ENCODE measurements around the gene ATL2.

Gene ATL2

DNA sequence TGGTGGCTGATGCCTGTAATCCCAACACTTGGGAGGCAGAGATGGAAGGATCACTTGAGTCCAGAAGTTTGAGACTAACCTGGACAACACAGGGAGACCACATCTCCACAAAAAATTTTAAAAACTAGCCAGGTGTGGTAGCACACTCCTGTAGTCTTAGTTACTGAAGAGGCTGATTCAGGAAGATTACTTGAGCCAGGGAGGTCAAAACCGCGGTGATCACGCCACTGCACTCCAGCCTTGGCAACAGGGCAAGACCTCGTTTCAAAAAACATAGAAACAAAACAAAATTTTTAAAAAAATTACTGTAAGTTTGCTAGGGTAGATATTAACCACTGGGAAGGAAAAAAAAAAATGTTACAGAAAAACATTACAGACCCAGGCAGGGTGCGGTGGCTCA, 5.8 kb downstream of the ATL2 start:
- no peaks in the 10 kb centered on the region for H4K20me1 ChIP-seq (ENCODE audit: insufficient read depth, low read length)
- no peaks in the 10 kb centered on the region for H3K9me3 ChIP-seq (ENCODE audit: low read length)
- H3K27me3 ChIP-seq (ENCODE audit: insufficient read depth, low read length) = no peaks in the 10 kb centered on the region
- H3K4me1 ChIP-seq (ENCODE audit: insufficient read depth, low read length, severe bottlenecking) = peaks cover 20% of the 10 kb centered on the region
- H3K9me2 ChIP-seq (ENCODE audit: low read depth, low read length) = no peaks in the 10 kb centered on the region
- H3K27ac ChIP-seq (ENCODE audit: low read depth, low read length, poor library complexity, severe bottlenecking) = no peak overlapping the region
- no peak for TF ChIP-seq EZH2 (IDR thresholded peaks at IDR 0.05; ENCODE audit: borderline replicate concordance, low read length)
- TF ChIP-seq, protein P1, sequence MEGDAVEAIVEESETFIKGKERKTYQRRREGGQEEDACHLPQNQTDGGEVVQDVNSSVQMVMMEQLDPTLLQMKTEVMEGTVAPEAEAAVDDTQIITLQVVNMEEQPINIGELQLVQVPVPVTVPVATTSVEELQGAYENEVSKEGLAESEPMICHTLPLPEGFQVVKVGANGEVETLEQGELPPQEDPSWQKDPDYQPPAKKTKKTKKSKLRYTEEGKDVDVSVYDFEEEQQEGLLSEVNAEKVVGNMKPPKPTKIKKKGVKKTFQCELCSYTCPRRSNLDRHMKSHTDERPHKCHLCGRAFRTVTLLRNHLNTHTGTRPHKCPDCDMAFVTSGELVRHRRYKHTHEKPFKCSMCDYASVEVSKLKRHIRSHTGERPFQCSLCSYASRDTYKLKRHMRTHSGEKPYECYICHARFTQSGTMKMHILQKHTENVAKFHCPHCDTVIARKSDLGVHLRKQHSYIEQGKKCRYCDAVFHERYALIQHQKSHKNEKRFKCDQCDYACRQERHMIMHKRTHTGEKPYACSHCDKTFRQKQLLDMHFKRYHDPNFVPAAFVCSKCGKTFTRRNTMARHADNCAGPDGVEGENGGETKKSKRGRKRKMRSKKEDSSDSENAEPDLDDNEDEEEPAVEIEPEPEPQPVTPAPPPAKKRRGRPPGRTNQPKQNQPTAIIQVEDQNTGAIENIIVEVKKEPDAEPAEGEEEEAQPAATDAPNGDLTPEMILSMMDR (IDR thresholded peaks at IDR 0.05; ENCODE audit: low read length) = no peak
- H3K79me2 ChIP-seq (ENCODE audit: insufficient read depth, low read length) = peaks cover 94% of the 10 kb centered on the region
- no peaks in the 10 kb centered on the region for H3F3A ChIP-seq (ENCODE audit: insufficient read depth, low read length)
- no peak overlapping the region for H2AFZ ChIP-seq (ENCODE audit: low read length)
- 0 out of 2 replicates have a peak, but pooled peaks cover 7% of the 10 kb centered on the region for H3K36me3 ChIP-seq (ENCODE audit: insufficient read depth, low read length)
- no peak overlapping the region for H3K4me3 ChIP-seq (ENCODE audit: low read depth, low read length, poor library complexity, severe bottlenecking)
- no peak overlapping the region for H3K9ac ChIP-seq (ENCODE audit: low read length)
- no peak overlapping the region for H3K4me2 ChIP-seq (ENCODE audit: low read length)

DNA sequence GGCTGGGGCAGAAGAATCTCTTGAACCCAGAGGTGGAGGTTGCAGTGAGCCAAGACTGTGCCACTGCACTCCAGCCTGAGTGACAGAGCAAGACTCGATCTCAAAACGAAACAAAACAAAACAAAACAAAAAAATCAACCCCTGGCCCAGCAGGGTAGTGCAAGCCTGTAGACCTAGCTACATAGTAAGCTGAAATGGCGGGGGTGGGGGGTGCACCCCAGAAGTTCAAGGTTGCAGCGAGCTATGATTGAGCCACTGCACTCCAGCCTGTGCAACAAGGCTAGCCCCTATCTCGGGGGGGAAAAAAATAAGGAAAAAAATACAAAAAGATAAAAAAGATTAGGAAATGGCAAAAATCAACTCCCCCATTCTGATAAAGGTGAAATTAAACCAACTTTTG, 6.4 kb downstream of the ATL2 start:
- Histone ChIP-seq H3K4me3 (ENCODE audit: low read depth, low read length, poor library complexity, severe bottlenecking) (no peak overlapping the region), H3F3A (ENCODE audit: insufficient read depth, low read length) (no peaks in the 10 kb centered on the region), H3K27me3 (ENCODE audit: insufficient read depth, low read length) (no peaks in the 10 kb centered on the region), H3K9me3 (ENCODE audit: low read length) (no peaks in the 10 kb centered on the region), H2AFZ (ENCODE audit: low read length) (no peak overlapping the region), H3K9ac (ENCODE audit: low read length) (no peak overlapping the region), H3K4me1 (ENCODE audit: insufficient read depth, low read length, severe bottlenecking) (peaks cover 19% of the 10 kb centered on the region), H3K79me2 (ENCODE audit: insufficient read depth, low read length) (peaks cover 94% of the 10 kb centered on the region), H3K36me3 (ENCODE audit: insufficient read depth, low read length) (0 out of 2 replicates have a peak, but pooled peaks cover 7% of the 10 kb centered on the region), H3K4me2 (ENCODE audit: low read length) (no peak overlapping the region), H4K20me1 (ENCODE audit: insufficient read depth, low read length) (no peaks in the 10 kb centered on the region), H3K27ac (ENCODE audit: low read depth, low read length, poor library complexity, severe bottlenecking) (no peak overlapping the region), H3K9me2 (ENCODE audit: low read depth, low read length) (no peaks in the 10 kb centered on the region)
- TF ChIP-seq, protein P1 (IDR thresholded peaks at IDR 0.05; ENCODE audit: low read length) = no peak
- no peak for TF ChIP-seq EZH2 (IDR thresholded peaks at IDR 0.05; ENCODE audit: borderline replicate concordance, low read length)

DNA sequence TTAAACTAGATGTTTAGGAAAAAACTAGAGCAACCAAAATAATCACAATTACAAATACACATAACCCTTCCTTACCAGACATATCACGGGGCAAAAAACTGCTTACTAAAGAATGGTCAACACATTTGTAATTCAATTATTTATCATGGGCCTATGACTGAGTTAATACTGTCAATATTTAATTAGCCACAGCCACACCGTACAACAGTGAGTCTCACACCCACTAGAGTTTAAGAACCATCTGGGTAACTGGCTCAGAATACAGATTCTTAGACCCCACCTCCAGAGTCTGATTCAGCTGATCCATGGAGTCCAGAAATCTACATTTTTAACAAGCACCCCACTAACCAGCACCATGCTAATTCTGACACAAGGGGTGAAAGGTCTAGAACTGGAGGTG, 14.8 kb downstream of the ATL2 start:
- Histone ChIP-seq H3K79me2 (ENCODE audit: insufficient read depth, low read length) (peaks cover 96% of the 10 kb centered on the region), H3K9ac (ENCODE audit: low read length) (no peak overlapping the region), H3K4me2 (ENCODE audit: low read length) (no peak overlapping the region), H3K27ac (ENCODE audit: low read depth, low read length, poor library complexity, severe bottlenecking) (no peak overlapping the region), H3K4me3 (ENCODE audit: low read depth, low read length, poor library complexity, severe bottlenecking) (no peak overlapping the region), H4K20me1 (ENCODE audit: insufficient read depth, low read length) (no peaks in the 10 kb centered on the region), H3K9me3 (ENCODE audit: low read length) (no peaks in the 10 kb centered on the region), H3K9me2 (ENCODE audit: low read depth, low read length) (no peaks in the 10 kb centered on the region), H3K4me1 (ENCODE audit: insufficient read depth, low read length, severe bottlenecking) (no peaks in the 10 kb centered on the region), H3K27me3 (ENCODE audit: insufficient read depth, low read length) (no peaks in the 10 kb centered on the region), H2AFZ (ENCODE audit: low read length) (no peak overlapping the region), H3K36me3 (ENCODE audit: insufficient read depth, low read length) (peaks cover 18% of the 10 kb centered on the region), H3F3A (ENCODE audit: insufficient read depth, low read length) (no peaks in the 10 kb centered on the region)
- TF ChIP-seq EZH2 (IDR thresholded peaks at IDR 0.05; ENCODE audit: borderline replicate concordance, low read length) = no peak
- TF ChIP-seq, protein P1 (IDR thresholded peaks at IDR 0.05; ENCODE audit: low read length) = no peak
